HG03460 (cell line): Measurements from ENCODE around the gene ACSS3.
"Not testable (repeated sequence)": the region's sequence is repeated elsewhere in the genome, so short reads cannot be mapped to it uniquely, and the experiment has no call there.

Experiments used
- ATAC-seq: cut with Tn5 transposase; IDR thresholded peaks from one replicate; pipeline ENCODE4 v1.9.1; 2021; ENCODE audit not compliant: unreplicated experiment

The ACSS3 gene

DNA sequence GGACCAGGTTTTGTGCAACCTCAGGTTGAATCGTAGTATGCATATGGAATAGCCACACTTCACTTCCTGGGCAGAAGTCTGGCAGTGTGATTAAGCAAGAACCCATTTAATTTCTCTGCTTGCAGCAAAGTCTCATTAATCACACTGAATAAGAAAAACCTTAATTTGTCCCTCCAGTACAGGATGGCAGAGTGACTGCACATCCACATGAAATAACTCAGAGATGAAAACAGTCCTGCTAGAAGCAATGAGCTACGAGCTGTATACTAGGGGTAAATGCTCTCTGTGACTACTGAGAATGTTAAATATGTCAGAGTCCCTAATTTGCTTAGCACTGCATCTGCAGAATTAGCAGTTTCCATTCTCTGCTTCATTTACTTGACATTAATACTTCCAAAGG lies 88.9 kb downstream of the ACSS3 start:
- ATAC-seq = no peak

DNA sequence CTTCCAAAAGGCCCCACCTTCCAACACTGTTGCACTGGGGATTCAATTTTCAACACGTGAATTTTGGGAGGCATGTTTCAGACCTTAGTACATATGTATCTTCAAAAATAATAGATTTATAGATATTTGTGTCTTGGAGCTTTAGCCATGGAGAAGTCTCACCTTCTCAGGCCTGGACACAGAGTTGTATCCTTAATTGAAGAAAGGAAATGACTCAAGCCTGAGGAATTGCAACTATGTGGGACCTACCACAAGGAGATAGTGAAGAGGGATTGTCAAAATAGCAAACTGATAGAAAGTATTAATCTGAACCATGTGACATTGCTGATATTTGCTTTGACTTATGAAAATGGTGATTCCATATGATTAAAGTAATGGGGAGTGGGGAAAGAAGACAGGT lies 89.8 kb downstream of the ACSS3 start:
- ATAC-seq = no peak

DNA sequence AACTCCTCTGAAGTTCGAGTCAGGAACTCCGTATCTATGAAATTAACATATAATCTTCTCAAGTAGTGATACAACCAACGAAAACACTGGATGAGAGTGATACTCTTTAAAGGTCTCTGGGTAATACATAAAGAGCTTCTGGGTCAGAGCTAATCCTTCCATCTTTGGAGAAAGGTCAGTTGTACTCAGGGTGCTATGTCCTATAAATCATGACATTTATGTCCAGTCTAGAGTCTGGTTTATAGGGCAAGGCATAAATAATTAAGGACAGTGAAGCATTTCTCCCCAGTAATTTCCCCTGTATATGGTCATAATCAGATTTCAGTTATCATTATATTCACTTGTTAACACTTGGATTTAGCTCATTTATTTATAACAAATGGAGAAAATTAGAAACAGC lies 90.6 kb downstream of the ACSS3 start:
- ATAC-seq = no peak

DNA sequence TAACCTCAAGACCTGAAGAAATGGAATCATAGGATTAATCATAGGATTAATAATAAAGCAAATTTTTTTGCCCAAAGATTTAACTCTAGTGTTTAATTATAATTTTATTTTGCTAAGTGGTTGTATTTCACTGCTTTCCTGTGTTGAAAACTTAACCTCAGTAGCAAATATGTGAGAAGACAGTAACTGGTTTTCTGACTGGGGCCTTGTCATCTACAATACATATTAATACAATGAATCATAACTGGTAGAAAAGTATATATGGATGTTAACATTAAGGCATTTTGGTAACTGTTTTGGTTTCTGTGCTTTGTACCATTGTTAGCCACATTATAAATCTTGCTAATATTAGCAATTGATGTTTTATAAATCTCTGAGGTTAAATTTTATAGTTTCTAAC lies 92.2 kb downstream of the ACSS3 start:
- no peak for ATAC-seq

DNA sequence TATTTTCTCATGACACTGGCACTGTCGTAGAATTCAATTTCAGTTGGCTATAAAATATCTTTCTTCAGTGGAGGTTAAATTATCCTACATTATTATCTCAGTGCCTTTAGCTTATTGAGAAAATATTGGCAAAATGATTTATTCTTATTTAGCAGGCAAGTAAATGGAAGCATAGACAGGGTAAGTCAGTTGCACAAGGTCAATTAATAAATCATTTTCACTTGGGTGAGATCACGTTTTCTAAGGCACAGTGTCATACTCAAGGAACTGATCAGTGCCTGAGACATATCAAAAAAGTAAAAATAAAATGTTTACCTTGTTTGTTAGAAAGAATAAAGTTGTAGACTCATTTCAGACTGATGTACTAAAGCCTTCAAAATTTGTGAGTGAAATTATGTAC lies 95.0 kb downstream of the ACSS3 start:
- ATAC-seq = no peak

DNA sequence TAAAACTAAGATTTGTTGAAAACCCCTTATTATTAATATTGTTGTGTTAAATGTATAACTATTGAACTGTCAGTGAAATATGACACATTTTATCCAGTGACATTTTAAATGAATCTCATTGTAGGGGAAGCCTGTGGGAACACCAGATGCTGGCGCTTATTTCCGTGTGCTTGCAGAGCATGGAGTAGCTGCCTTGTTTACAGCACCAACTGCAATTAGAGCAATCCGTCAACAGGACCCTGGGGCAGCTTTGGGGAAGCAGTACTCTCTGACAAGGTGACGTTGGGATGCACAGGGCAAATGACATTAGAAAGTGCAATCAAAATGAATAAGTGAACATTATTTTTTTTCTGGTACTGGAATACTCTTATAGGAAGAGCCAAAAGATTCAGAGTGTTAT lies 96.8 kb downstream of the ACSS3 start:
- no peak for ATAC-seq

DNA sequence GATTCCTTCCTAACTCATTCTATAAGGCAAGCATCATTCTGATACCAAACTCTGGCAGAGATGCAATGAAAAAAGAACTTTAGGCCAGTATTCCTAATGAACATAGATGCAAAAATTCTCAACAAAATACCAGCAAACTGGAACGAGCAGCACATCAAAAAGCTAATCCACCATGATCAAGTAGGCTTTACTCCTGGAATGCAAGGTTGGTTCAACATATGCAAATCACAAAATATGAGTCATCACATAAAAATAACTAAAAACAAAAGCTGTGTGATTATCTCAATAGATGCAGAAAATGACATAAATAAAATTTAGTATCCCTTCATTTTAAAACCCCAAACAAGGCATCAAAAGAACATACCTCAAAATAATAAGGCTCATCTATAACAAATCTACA lies 98.9 kb downstream of the ACSS3 start:
- ATAC-seq = no peak

DNA sequence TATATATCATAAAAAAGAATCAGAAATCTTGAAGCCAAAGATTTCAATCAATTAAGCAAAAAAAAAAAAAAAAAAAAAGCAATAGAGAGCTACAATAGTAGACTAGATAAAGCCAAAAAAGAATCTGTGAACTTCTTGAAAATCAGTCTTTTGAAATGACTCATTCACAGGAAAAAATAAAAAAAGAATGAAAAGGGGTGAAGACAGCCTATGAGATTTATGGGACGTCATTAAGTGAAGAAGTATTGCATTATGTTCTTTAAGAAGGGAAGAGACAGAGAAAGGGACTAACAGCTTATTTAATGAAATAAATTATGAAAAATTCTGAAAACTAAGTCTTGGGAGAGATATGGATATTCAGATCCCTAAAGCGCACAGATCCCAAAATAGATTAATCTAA lies 103.8 kb downstream of the ACSS3 start:
- ATAC-seq = no peak

DNA sequence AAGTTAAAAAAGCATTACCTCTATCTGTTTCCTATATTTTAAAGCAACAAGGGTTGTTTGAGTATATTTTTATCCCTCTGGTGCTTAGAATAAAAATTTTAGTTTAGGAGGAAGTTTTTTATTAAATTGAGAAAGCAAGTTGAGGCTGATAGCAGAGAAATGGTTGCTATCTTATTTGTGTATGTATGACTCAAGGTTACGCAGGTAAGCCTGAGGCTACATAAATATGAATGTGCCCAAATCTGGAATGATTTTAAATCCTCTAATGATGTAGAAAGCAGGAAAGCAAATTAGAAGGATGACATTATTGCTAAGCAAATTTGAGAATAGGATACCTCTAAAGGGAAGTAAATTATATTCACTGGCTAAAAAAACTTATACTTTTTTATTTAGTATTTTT lies 109.8 kb downstream of the ACSS3 start:
- ATAC-seq = no peak

DNA sequence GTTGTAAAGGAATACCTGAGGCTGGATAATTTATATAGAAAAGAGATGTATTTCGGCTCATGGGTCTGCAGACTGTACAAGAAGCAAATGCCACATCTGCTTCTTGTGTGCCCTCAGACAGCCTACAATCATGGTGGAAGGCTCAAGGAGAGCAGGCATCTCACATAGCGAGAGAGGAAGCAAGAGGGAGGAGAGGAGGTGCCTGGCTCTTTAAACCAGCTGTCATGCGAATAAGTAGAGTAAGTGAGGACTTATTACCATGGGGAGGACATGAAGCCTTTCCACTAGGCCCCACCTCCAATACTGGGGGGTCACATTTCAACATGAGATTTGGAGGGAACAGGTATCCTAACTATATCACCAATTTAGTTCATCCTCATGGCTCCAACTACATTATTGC lies 118.7 kb downstream of the ACSS3 start:
- ATAC-seq = no peak

DNA sequence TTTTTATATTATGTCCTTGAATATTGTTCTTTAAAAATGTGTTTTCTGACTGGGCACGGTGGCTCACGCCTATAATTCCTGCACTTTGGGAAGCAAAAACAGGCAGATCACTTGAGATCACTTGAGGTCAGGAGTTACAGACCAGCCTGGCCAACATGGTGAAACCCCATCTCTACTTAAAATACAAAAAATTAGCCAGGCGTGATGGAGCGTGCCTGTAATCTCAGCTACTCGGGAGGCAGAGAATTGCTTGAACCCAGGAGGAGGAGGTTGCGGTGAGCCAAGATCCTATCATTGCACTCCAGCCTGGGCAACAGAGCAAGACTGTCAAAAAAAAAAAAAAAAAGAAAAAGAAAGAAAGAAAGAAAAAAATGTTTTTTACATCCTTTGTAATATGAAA lies 122.7 kb downstream of the ACSS3 start:
- ATAC-seq = not testable (repeated sequence)

DNA sequence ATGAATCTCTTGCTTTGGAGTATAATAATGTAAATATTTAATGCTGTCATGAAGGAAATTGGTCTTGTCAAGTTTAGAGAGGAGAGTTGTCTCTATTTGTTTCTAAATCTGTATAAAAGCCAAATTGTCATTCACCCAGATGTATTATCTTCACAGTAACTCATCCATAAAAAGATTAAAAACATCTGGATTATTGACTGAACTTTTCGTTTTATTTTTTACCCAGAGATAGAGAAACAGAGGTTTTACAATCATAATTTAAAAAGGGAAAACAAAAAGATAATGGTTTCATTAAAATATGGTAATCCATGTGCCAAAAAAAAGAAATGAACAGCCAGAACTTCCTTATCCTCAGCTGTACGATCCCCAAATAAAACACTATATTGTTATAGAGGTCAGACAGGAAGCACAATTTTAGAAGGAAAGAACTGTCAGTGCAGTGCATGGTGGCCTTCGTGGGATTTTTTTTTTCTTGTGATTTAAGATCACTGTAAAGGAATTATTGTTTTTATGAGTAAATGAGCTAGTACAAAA lies 125.9 kb downstream of the ACSS3 start:
- no peak for ATAC-seq

DNA sequence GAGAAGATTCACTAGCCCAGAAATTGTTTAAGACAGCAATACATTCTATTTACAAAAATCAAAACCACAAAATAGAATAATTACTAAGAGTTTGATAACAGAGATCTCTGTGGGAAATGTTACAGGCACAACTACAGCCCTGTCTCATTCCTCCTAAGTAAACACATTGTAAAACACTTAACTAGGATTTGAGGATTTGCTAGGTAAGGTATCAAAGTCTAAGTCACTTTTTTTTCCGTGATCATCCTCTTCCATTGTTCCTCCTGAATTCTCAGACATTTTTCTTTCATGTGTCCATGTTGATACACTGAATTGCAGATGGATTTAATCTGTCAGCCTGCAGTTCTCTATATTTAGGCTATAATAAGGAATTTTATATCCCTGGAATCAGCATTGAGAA lies 127.5 kb downstream of the ACSS3 start:
- no peak for ATAC-seq

DNA sequence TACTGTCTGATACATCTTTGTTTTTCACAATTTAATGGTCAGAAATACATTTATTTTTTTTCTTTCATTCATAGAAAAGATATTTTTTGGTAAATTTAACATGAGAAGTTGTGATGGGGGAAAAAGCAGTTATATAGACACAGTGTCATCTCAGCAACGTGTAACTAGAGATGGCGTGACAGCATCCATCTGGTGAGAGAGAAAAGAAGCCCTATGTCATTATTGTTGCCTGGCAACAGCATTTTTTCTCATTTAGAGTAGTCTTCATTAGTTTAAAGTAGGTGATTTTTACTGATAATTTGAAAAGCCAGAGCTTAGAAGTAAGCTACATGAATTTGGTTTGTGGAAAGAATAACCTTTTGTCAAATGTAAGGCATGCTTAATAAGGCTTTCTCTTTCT lies 128.6 kb downstream of the ACSS3 start:
- ATAC-seq = no peak

DNA sequence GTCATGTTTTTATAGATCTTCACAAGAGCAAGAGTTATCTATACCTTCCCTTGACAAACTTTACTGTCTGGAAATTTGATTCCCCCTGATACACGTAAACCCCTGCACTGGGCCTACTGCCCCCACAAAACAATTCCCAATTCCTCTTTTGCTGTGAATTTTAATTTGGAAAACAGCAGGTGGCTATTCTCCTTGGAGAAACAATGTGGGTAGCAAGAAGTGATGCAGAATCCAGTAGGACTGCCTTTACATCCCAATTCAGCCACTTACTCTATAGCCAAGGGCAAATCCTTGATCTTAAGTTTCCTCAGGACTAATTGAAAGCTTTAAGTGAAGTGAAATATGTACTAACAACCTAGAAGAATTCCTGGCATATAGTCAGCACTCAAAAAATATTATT lies 129.3 kb downstream of the ACSS3 start:
- no peak for ATAC-seq

DNA sequence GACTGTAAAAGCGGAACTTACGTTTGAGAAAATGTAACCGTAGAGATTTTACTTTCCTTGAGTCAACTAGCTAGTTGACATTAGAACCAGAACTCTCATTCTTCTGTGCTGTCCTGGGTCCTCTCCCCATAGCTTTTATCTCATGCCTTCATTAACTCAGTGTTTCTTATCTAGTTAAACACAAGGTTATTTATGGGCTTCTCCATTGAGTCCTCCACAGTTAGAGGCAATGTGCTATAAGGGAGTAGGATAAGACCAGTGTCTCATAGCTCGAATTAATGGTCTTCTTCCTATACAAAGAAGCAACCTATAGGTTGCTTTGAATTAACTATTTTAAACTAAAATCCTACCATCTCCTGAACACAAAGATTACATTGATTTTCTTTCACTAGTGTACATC lies 129.8 kb downstream of the ACSS3 start:
- no peak for ATAC-seq

DNA sequence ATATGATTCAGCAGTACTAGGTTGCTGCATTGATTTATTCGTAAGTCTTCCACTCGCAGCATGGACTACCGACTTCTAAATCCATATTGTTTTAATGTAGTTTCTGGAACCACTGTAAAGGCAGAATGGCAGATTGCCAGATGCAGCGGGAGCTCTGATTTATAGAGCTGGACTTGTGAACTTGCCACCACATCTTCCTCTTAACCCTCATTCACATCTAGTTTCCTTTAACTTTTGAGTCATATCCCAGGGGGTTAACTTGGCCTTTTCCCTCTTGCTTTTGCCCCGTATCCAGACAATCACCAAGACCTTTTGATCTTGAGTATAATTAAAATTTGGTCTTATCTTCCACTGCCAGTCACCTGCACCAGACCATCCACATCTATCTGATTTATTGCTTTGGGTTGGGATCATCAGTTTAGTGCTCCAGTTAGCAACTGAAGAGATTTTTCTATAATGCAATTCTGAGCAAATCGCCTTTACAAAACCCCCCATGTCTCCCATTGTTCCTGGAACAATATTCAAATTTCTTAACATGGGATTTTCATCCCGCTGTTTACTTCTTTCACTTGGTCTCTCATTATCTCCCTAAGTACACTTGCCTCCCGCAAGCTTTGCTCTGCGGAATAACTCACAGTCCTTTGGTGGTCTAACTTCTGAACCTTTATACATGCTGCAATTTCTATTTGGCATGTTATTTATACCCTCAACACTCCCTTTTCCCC lies 130.5 kb downstream of the ACSS3 start:
- no peak for ATAC-seq

DNA sequence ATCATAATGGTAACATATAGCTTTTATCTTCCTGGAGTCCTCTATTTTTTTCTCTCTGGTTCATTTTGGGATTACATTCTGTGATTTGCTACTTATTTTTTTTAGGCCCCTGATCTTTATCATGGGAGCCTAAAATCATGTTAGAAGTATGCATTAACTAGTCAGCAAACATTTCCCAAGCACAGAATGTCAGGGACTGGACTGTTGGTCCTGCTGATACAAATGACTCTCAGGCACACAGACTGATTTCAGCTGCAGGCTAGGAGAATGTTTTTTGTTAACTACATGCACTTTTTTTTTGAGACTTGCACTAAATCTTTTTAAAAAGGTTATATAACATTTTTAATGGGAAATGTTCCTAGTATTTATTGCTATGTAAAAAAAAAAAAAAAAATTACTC lies 131.1 kb downstream of the ACSS3 start:
- ATAC-seq = no peak

DNA sequence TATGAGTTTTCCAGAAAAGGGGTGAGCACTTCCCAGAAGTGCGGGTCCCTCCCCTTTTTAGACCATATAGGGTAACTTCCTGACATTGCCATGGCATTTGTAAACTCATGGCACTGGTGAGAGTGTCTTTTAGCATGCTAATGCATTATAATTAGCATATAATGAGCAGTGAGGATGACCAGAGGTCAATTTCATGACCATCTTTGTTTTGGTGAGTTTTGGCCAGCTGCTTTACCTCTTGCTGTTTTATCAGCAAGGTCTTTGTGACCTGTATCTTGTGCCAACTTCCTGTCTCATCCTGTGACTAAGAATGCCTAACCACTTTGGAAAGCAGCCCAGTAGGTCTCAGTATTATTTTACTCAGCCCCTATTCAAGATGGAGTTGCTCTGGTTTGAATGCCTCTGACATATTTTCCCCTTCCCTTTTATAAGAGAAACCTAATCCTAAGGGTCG lies 131.9 kb downstream of the ACSS3 start:
- not testable (repeated sequence) for ATAC-seq

DNA sequence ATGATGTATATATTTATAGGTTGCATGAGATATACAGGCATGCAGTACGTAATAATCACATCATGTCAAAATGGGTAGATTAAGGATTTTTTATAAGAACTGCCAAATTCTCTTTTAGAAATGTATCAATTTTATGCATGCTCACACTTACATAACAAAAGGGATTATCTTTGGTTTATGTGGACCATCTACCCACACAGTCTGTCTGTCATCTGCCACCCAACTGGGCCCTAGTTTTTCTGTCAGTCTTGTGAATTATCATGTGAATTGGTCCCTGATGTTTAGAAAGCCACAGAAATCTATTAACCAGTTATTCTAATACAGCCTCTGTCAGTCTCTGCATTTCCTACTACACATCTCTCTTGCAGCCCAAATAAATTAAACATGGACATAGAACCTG lies 133.4 kb downstream of the ACSS3 start:
- ATAC-seq = no peak

DNA sequence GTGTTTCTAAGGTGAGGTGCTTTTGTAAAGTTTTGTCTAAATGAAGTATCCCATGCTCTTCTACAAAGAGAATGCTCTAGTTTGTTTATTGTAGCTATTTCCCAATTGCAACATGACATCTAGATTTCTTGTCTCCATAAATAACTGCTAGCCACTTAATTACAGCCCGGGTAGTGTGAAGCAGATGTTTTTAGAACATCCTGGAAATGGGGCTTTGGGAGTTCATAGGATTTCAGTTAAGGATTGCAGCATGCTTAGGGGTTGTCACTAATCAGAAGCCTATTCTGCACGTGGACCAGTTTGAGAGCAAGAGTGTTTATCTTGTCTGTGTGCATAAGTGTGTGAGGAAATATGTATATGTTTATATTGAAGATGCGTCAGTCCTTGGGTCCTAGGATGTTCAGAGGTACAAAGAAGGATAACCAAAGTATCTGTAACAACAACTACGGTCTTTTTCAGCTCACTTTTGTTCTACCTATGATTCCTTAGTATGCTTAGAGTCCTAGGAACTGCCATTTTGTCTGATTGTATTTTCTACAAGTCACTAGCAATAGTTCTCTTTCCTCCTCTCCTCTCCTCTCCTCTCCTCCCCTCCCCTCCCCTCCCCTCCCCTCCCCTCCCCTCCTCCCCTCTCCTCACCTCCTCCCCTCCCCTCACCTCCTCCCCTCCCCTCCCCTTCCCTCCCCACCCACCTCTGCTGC lies 135.3 kb downstream of the ACSS3 start:
- ATAC-seq = no peak

DNA sequence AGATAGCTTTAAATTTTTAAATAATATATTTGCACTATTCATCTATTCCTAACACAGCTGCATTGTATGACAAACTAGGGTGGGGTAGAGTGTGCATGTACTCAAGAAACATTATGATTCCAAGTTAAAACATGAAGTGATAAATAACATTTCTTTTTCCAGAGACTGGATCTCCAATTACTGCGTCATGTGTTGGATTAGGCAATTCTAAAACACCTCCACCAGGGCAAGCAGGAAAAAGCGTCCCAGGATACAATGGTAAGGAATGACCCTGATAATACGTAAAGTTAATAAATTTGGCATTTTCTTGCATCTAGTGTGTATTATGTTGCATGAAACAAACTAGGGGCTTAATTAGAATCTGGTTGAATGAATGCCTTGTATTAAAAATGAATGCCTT lies 138.9 kb downstream of the ACSS3 start:
- no peak for ATAC-seq

DNA sequence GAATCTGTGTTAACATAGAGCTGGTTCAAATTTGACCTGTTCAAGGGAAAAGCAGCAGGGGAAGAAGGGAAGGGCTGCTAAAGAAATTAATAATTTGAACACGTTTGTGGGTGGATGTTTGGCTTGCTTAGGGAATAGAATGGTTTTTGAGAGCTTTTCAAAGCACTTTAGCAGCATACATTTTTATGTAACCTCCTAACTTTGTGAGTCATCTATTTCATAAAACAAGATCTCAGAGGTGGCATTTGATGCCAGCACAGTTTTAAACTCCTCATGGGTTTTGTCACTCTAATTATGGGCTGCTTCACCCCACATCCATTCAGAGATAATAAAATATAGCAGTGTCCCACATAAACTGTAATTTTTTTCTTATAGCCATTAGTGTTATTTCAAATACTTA lies 143.8 kb downstream of the ACSS3 start:
- no peak for ATAC-seq
